Neural cell (in vitro differentiated cells): ENCODE measurements around the gene FEZF2. TPM values are rescaled to one million over a fixed set of nuclear protein-coding genes. Genes with fewer than 3 reads are reported as not detected.

Experiments
- H2AFZ ChIP-seq: fragments of 200-600, 300-800 bp; sonication (generic), shearing (Covaris generic); 2 replicates; pipeline ENCODE4 v1.6.0; 2014; ENCODE audit warnings: low read depth, mild to moderate bottlenecking, antibody characterized with exemption, low read length, moderate library complexity
- H3F3A ChIP-seq: fragments of 200-600 bp; shearing (Covaris generic); 2 replicates; pipeline ENCODE4 v1.6.1; 2016; ENCODE audit warnings: mild to moderate bottlenecking, moderate library complexity, mixed read lengths, antibody characterized with exemption, low read length; ENCODE audit not compliant: insufficient read depth, poor library complexity, severe bottlenecking
- H3K27ac ChIP-seq: fragments of 200-600, 300-800 bp; sonication (generic), shearing (Covaris generic); 2 replicates; pipeline ENCODE4 v1.5.1; 2014; ENCODE audit warnings: mild to moderate bottlenecking, low read length, moderate library complexity
- H3K27me3 ChIP-seq: fragments of 300-800, 200-600 bp; sonication (generic), shearing (Covaris generic); 2 replicates; pipeline ENCODE4 v1.6.0; 2014; ENCODE audit warnings: mild to moderate bottlenecking, low read depth, low read length, moderate library complexity; ENCODE audit not compliant: insufficient read depth
- H3K36me3 ChIP-seq: fragments of 300-800, 200-600 bp; sonication (generic), shearing (Covaris generic); 2 replicates; pipeline ENCODE4 v1.5.1; 2014; ENCODE audit warnings: mild to moderate bottlenecking, antibody characterized with exemption, low read length, moderate library complexity; ENCODE audit not compliant: insufficient read depth
- H3K4me2 ChIP-seq: fragments of 300-800, 200-600 bp; sonication (generic), shearing (Covaris generic); 2 replicates; pipeline ENCODE4 v1.6.0; 2014; ENCODE audit warnings: mild to moderate bottlenecking, low read length
- H3K4me3 ChIP-seq: fragments of 300-800, 200-600 bp; sonication (generic), shearing (Covaris generic); 2 replicates; pipeline ENCODE4 v1.5.1; 2014; ENCODE audit warnings: mild to moderate bottlenecking, low read length, moderate library complexity
- H3K79me2 ChIP-seq: fragments of 200-600 bp; shearing (Covaris generic); replicated peaks from 2 replicates; pipeline ENCODE4 v1.6.0; 2014; ENCODE audit warnings: mild to moderate bottlenecking, low read length, moderate library complexity; ENCODE audit not compliant: insufficient read depth
- H3K9ac ChIP-seq: fragments of 300-800, 200-600 bp; sonication (generic), shearing (Covaris generic); 2 replicates; pipeline ENCODE4 v1.6.1; 2016; ENCODE audit warnings: mild to moderate bottlenecking, low read length, mixed read lengths
- H3K9me2 ChIP-seq: fragments of 200-600 bp; shearing (Covaris generic); 2 replicates; pipeline ENCODE4 v1.6.1; 2016; ENCODE audit warnings: mild to moderate bottlenecking, low read length, mixed read lengths; ENCODE audit not compliant: insufficient read depth
- H3K9me3 ChIP-seq: fragments of 200-600, 300-800 bp; sonication (generic), shearing (Covaris generic); 2 replicates; pipeline ENCODE4 v1.6.1; 2016; ENCODE audit warnings: mild to moderate bottlenecking, mixed run types, low read length, moderate library complexity, mixed read lengths
- H4K20me1 ChIP-seq: fragments of 200-600 bp; shearing (Covaris generic); 2 replicates; pipeline ENCODE4 v1.6.1; 2016; ENCODE audit warnings: mild to moderate bottlenecking, mixed run types; ENCODE audit not compliant: insufficient read depth
- EP300 ChIP-seq: fragments of 450-650 bp; conservative IDR thresholded peaks from 2 replicates; pipeline ENCODE4 v1.6.1; 2014; ENCODE audit warnings: antibody characterized with exemption, mild to moderate bottlenecking, moderate library complexity; ENCODE audit not compliant: poor library complexity, severe bottlenecking
- EZH2 ChIP-seq: fragments of 200-600, 300-800 bp; shearing (Covaris generic), sonication (generic); IDR thresholded peaks from 2 replicates; pipeline ENCODE4 v1.6.1; 2014; ENCODE audit warnings: antibody characterized with exemption, low read length, borderline replicate concordance, mild to moderate bottlenecking; ENCODE audit not compliant: insufficient read depth, poor library complexity, severe bottlenecking
- MXI1 ChIP-seq: fragments of 450-650 bp; conservative IDR thresholded peaks from 2 replicates; pipeline ENCODE4 v1.6.1; 2014; ENCODE audit warnings: antibody characterized with exemption, mild to moderate bottlenecking; ENCODE audit not compliant: poor library complexity, severe bottlenecking
- POLR2AphosphoS5 ChIP-seq: IDR thresholded peaks from 2 replicates; pipeline ENCODE4 v1.6.1; 2012
- RAD21 ChIP-seq: fragments of 450-650 bp; conservative IDR thresholded peaks from 2 replicates; pipeline ENCODE4 v1.6.1; 2014; ENCODE audit warnings: antibody characterized with exemption, mild to moderate bottlenecking, moderate library complexity
- SMC3 ChIP-seq: fragments of 450-650 bp; conservative IDR thresholded peaks from 2 replicates; pipeline ENCODE4 v1.6.1; 2014; ENCODE audit warnings: antibody characterized with exemption, mild to moderate bottlenecking, moderate library complexity; ENCODE audit not compliant: poor library complexity
- TAF1 ChIP-seq: IDR thresholded peaks from 2 replicates; pipeline ENCODE4 v1.6.1; 2012; ENCODE audit warnings: low read depth
- polyA plus RNA-seq: library from polyadenylated mRNA; depleted of rRNA; stranded (reverse); fragments of >200 nt; gene quantifications from 2 replicates; pipeline ENCODE4 v1.2.3, GENCODE V29; 2014
- TF ChIP-seq, protein P1 (sequence below): fragments of 450-650 bp; IDR thresholded peaks from 2 replicates; pipeline ENCODE4 v1.5.1; 2014; ENCODE audit warnings: antibody characterized with exemption, mild to moderate bottlenecking, moderate library complexity; ENCODE audit not compliant: poor library complexity, severe bottlenecking
- TF ChIP-seq, protein P2 (sequence below): IDR thresholded peaks from 2 replicates; pipeline ENCODE4 v1.6.1; 2012; ENCODE audit warnings: borderline replicate concordance

The FEZF2 gene
- polyA plus RNA-seq, 1 donor from 2014 or later: 0.47 TPM

GRCh38 chr3:62366126-62366484 lies 7.2 kb downstream of the FEZF2 start:
- Histone ChIP-seq H3K4me2 (no peak overlapping the region), H2AFZ (no peak overlapping the region), H3K27ac (no peak overlapping the region), H4K20me1 (no peaks in the 10 kb centered on the region), H3K79me2 (no peaks in the 10 kb centered on the region), H3K9ac (no peak overlapping the region), H3K9me2 (no peaks in the 10 kb centered on the region), H3K36me3 (no peaks in the 10 kb centered on the region), H3F3A (no peaks in the 10 kb centered on the region), H3K4me3 (no peak overlapping the region), H3K9me3 (peaks cover 10% of the 10 kb centered on the region), H3K27me3 (peaks cover 73% of the 10 kb centered on the region)
- TF ChIP-seq SMC3 (no peak), EP300 (no peak), MXI1 (no peak)

DNA sequence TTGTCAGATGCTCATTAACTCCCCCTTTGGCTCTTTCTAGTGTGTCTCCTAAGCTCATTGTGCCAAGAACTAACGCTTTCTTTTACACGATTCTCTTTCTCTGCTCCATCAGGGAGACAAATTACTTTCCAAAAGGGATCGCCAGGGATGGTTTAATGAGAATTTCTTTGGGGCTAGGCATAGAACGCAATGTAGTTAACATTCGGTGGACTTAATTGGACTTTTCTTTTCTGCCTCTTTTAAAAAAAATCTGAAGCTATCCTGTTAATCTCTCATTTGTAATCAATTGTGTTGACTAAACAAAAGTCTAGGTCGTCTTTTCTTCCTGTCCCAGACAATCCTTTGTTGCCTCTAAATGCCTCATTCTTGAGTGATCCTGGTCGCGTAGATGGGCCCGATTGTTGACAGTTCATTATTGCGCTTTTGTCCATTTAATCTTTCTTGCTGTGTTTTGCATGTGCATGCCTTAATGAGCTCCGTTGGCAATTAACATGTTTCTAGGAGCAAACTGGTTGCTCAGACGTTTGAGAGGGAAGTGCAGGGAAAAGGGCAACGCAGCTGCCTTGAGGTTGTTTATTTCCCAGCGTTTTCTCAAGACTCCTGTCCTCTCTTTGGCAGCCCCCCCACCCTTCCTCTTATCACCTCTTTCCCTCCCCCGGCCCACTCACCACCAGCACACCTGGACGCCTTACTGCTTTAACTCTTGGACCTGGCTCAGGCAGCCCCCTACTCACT lies 7.8 kb downstream of the FEZF2 start:
- H3K4me2 ChIP-seq: no peak overlapping the region
- no peak overlapping the region for H3K27ac ChIP-seq
- H3K4me3 ChIP-seq: no peak overlapping the region
- TF ChIP-seq TAF1: no peak
- no peak for TF ChIP-seq EZH2
- TF ChIP-seq MXI1: no peak
- TF ChIP-seq, protein P1, sequence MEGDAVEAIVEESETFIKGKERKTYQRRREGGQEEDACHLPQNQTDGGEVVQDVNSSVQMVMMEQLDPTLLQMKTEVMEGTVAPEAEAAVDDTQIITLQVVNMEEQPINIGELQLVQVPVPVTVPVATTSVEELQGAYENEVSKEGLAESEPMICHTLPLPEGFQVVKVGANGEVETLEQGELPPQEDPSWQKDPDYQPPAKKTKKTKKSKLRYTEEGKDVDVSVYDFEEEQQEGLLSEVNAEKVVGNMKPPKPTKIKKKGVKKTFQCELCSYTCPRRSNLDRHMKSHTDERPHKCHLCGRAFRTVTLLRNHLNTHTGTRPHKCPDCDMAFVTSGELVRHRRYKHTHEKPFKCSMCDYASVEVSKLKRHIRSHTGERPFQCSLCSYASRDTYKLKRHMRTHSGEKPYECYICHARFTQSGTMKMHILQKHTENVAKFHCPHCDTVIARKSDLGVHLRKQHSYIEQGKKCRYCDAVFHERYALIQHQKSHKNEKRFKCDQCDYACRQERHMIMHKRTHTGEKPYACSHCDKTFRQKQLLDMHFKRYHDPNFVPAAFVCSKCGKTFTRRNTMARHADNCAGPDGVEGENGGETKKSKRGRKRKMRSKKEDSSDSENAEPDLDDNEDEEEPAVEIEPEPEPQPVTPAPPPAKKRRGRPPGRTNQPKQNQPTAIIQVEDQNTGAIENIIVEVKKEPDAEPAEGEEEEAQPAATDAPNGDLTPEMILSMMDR: no peak
- no peak for TF ChIP-seq SMC3
- no peak for TF ChIP-seq POLR2AphosphoS5
- TF ChIP-seq, protein P2, sequence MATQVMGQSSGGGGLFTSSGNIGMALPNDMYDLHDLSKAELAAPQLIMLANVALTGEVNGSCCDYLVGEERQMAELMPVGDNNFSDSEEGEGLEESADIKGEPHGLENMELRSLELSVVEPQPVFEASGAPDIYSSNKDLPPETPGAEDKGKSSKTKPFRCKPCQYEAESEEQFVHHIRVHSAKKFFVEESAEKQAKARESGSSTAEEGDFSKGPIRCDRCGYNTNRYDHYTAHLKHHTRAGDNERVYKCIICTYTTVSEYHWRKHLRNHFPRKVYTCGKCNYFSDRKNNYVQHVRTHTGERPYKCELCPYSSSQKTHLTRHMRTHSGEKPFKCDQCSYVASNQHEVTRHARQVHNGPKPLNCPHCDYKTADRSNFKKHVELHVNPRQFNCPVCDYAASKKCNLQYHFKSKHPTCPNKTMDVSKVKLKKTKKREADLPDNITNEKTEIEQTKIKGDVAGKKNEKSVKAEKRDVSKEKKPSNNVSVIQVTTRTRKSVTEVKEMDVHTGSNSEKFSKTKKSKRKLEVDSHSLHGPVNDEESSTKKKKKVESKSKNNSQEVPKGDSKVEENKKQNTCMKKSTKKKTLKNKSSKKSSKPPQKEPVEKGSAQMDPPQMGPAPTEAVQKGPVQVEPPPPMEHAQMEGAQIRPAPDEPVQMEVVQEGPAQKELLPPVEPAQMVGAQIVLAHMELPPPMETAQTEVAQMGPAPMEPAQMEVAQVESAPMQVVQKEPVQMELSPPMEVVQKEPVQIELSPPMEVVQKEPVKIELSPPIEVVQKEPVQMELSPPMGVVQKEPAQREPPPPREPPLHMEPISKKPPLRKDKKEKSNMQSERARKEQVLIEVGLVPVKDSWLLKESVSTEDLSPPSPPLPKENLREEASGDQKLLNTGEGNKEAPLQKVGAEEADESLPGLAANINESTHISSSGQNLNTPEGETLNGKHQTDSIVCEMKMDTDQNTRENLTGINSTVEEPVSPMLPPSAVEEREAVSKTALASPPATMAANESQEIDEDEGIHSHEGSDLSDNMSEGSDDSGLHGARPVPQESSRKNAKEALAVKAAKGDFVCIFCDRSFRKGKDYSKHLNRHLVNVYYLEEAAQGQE: no peak
- no peak for TF ChIP-seq RAD21
- TF ChIP-seq EP300: no peak
- H3K9ac ChIP-seq: no peak overlapping the region
- no peaks in the 10 kb centered on the region for H3K79me2 ChIP-seq
- H3K9me2 ChIP-seq: no peaks in the 10 kb centered on the region
- H3K27me3 ChIP-seq: peaks cover 68% of the 10 kb centered on the region
- H4K20me1 ChIP-seq: no peaks in the 10 kb centered on the region
- no peaks in the 10 kb centered on the region for H3F3A ChIP-seq
- peaks cover 6% of the 10 kb centered on the region for H3K9me3 ChIP-seq
- H3K36me3 ChIP-seq: no peaks in the 10 kb centered on the region
- H2AFZ ChIP-seq: no peak overlapping the region
